ENCODE results near the gene NCF2.

GRCh38 chr1:183515002-183515689, 75.1 kb downstream of the NCF2 start:
- no peak for TF ChIP-seq CTCF (IDR thresholded peaks at IDR 0.05)
- TF ChIP-seq POLR2AphosphoS5 (IDR thresholded peaks at IDR 0.05; ENCODE audit: insufficient read depth in 1 of 2, low read depth in 1 of 2): peak in 1 of 2 donors; percentile 58
- no peak for TF ChIP-seq POLR2A (IDR thresholded peaks at IDR 0.05)
